Effector CD4-positive, alpha-beta T cell (primary cell): Measurements from ENCODE around the gene OGG1.
A peak's percentile ranks its signal among the peaks of the same experiment; 100 is the strongest.

Experiments
- DNase-seq: peaks from one replicate; pipeline ENCODE4 v3.0.0-alpha.2; 2020

OGG1 gene

GRCh38 chr3:9786825-9787669, 37.3 kb downstream of the OGG1 start:
- no peak for DNase-seq

- no peak for DNase-seq
Measured at GRCh38 chr3:9787714-9788113, 38.0 kb downstream of the OGG1 start.

GRCh38 chr3:9791127-9791526, 41.4 kb downstream of the OGG1 start:
- no peak for DNase-seq

GRCh38 chr3:9791790-9792404, 42.1 kb downstream of the OGG1 start:
- DNase-seq = no peak

- DNase-seq = peak; percentile 88
Measured at GRCh38 chr3:9792405-9793160, 42.8 kb downstream of the OGG1 start, which contains the start of the genes ARPC4 and TADA3. ARPC4 (plus strand) TSS chr3:9793082; CDS start chr3:9793122, 40 bp downstream. TADA3 (minus strand) TSS chr3:9792473; CDS start chr3:9791466, 1,007 bp downstream.

- DNase-seq = peak; percentile 23
Measured at GRCh38 chr3:9793161-9793781, 43.5 kb downstream of the OGG1 start.

GRCh38 chr3:9794400-9794799, 44.6 kb downstream of the OGG1 start:
- no peak for DNase-seq

- no peak for DNase-seq
Measured at GRCh38 chr3:9795207-9795606, 45.5 kb downstream of the OGG1 start.

- DNase-seq = no peak
Measured at GRCh38 chr3:9797196-9797945, 47.6 kb downstream of the OGG1 start.

- DNase-seq = no peak
Measured at GRCh38 chr3:9800529-9800928, 50.8 kb downstream of the OGG1 start.

GRCh38 chr3:9803494-9803893, 53.7 kb downstream of the OGG1 start:
- no peak for DNase-seq

GRCh38 chr3:9804996-9805395, 55.2 kb downstream of the OGG1 start:
- no peak for DNase-seq

GRCh38 chr3:9806137-9806536, 56.4 kb downstream of the OGG1 start:
- DNase-seq = no peak
